ENCODE results near the gene RTP3.
A peak's percentile ranks its signal among the peaks of the same experiment; 100 is the strongest.
"Not testable (repeated sequence)": the region's sequence is repeated elsewhere in the genome, so short reads cannot be mapped to it uniquely, and the experiment has no call there.

Gene RTP3

DNA sequence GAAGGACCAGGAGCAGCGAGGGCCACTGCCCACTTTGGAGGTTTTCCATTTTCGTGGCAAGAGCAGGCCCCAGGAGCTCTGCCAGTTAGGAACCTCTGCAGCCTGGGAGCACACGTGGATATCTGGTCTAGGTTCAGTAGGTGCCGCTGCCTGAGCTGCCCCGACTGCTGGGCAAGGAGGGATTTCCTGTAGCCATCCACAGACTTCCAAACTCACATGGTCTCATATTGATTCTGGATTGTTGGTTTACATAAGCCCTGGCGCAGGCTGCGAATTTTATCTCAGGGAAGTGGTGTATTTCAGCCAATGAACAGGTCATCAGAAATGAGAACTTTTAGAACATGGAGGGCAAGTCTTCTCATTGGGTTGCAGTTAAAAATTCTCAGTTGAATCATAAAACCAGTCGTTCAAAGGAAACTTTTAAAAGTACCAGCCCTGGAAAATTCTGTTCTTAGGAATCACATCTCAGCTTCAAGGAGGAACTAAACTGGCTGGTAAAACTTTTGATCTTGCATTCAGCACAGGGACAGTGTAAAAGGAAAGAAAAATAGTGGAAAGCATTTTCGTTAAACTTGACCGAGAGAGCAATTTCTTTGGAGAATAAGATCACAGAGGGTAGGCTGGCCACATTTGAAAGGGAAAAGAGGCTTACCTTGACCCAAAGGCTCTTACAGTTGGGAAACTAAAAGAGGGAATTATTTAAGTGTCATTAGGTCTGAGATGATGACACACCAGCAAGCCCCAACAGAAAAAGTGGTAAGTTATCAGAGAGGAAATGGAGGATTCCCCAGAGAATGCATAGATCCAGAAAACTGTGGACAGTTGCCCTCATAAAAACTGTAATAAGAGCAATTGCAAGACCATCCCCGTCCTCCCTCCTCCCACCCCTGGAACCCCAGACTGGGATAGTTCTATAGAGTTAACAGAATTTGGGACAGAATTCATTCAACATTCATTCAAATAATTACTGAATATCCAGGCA, 6.4 kb upstream of the RTP3 start:
- DNase-seq (ENCODE audit: low read depth in 3 of 3): no peak

DNA sequence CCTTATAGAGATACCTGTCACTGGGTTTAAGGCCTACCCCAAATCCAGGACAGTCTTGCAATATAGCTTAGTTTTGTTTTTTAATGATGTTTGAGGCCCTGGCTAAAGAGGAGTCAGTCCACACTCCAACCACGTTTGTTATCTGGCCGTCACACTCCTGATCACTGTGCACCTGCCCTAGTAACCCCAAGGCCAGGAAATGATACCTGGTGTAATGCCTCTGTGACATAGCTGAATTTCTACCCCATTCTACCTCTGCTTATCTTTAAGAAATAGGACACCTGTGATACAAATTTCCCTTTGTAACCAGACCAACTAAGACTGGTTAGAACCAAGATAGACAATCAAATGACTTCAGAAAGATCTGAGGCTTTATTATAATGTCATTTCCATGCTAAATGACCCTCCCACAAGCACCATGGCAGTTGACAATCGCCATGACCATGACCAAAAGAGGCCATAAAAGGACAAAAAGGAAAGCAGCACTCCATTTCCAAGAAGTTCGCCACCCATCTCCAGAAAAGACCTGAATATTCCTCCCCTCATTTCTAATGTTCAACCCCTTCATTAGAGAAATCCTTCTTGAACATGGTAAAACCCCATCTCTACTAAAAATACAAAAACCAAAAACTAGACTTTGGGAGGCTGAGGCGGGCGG, 4.8 kb upstream of the RTP3 start:
- no peak for DNase-seq (ENCODE audit: low read depth in 3 of 3)

DNA sequence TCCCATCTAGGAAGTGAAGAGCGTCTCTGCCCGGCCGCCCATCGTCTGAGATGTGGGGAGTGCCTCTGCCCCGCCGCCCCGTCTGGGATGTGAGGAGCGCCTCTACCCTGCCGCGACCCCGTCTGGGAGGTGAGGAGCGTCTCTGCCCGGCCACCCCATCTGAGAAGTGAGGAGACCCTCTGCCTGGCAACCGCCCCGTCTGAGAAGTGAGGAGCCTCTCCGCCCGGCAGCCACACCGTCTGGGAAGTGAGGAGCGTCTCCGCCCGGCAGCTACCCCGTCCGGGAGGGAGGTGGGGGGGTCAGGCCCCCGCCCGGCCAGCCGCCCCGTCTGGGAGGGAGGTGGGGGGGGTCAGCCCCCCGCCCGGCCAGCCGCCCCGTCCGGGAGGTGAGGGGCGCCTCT, 3.3 kb upstream of the RTP3 start:
- not testable (repeated sequence) for DNase-seq (ENCODE audit: low read depth in 3 of 3)

DNA sequence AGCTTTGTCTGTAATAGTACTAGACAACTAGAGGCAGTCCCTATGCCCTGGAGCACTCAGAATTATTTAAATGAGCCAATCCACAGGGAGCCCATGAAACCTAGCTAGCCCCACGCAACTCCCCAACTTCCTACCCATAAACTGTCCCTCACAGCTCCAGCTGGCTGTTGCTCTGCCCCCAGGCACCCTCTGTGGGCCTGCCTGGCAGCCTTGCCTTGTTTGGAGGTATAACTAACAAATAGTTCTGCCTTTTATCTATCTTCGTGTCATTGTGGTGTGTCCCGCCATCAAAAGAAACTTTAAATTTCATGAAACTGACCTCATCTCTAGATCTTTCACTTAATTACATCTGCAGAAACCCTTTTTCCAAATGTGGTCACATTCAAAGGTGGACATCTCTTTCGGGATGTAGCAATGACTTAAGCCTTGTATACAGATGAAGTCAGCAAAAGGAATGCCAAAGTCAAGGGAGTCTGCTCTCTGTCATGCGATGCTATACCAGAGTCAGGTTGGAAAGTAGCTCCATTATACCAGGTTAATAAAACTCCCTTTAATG, 1.8 kb upstream of the RTP3 start:
- no peak for DNase-seq (ENCODE audit: low read depth in 3 of 3)

DNA sequence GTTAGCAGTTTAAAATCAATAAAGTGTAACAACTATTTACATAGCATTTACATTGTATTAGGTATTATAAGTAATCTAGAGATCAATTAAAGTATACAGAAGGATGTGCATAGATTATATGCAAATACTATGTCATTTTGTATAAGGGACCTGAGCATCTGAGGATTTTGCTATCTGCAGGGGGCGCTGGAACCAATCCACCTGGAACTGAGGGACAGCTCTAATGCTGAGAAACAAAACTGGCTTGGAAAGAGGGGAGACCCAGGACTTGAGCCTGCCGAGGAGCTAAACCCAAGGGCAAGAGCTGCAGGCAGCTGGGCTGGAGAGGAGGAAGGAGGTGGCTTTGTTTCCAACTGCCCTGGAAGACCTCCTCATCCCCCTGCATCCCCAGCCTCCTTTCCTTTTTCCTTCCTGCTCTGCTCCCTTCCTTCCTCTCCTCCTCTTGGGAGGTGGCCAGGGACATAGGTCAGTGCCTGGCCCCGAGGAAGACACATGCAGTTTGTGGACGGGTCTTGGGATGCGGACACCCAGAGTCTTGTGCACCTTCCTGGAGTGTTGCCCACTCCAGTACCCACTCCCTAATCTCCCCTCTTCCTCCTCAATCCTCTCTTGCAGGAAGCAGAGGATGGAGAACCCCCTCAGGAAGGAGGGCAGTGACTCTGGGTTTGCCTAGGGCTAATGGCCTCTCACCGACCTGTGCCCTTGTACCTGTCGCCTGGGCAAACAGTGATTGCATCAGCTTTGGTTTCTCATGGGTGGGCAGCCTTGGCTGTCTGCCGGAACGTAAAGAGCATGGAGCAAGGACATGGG, 825 bp upstream of the RTP3 start:
- DNase-seq (ENCODE audit: low read depth in 3 of 3): peak in 1 of 3 experiments; percentile 30

DNA sequence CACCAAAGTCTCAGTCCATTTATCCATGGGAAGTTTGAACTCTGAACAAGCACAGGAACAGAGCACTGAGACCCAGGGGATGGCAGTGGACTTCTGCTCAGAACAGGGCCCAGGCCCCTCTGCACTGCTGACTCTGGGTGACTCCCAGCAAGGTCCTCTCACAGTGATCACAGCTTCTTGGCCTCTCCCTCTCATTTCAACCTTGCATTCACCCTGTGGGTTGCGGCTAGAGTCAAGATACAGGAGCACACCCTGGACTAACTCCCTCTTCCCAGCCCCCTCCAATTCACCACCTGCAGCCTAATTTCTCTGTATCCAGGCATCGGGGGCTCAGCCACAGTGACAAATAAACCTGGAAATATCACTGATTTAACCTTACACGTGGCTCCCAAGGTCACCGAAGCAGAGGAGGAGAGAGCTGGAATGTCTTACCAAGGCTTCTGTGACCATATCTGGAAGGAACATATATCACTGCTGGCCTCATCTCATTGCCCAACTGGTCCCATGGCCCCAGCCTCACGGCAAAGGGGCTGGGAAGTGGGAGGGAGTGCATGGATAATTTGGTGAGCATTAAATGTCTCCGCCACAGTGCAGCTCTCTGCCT, 1.2 kb downstream of the RTP3 start:
- no peak for DNase-seq (ENCODE audit: low read depth in 3 of 3)

DNA sequence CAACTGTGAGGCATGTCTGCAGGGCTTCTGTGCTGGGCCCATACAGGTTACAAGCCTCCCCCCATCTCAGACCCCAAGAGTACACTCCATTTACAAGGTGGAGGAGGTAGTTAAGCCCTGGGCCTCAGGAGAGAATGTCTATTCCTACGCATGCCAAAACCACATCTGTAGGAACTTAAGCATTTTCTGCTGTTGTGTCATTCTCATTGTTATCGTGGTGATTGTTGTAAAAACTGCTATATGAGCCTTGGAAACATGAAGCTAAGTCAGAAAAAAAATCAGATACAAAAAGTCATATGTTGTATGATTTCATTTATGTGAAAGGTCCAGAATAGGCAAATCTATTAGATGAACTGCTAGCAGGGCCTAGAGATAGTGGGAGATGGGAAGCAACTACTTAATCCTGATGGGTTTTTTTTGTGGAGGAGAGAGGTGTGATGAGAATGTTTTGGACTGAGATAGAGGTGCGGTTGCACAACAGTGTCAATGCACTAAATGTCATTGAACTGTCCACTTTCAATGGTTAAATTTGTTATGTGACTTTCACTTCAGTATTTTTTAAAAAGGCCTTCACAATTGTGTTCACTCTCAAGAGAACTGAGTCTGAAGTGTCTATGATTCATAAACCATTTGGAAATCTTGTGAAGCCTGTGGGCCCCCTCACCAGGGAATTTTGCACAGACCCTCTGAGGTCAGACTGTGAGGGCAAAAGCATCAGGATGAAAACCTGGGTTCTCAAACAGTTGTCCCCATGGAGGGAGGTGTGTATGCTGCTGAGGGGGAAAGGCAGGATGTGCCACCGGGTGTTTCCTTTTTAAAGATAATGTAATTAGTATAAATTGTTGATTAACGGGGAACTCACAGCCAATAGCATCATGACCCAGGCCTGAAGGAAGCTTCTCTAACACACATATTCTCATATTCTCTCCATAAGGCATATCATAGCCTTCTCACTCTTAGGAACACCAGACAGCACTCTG, 3.2 kb downstream of the RTP3 start:
- DNase-seq (ENCODE audit: low read depth in 3 of 3): no peak

DNA sequence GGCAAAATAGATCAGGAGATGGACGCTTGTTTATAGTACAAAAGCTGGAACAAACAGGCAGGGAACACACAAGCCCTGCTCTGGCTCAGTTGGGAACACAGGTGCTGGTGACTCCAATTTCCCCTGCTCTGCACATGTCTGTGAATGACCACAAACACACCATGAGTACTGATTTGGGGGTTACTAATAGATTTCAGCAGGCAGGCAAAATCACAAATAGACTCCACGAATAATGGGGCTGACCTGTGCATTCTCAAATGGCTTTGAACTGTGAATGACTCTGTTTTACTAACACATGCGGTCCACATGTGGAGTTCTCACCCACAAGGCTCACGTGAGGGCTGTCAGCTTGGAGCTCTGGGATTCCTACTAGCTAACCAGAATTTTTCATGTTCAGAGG, 3.9 kb downstream of the RTP3 start:
- no peak for DNase-seq (ENCODE audit: low read depth in 3 of 3)

DNA sequence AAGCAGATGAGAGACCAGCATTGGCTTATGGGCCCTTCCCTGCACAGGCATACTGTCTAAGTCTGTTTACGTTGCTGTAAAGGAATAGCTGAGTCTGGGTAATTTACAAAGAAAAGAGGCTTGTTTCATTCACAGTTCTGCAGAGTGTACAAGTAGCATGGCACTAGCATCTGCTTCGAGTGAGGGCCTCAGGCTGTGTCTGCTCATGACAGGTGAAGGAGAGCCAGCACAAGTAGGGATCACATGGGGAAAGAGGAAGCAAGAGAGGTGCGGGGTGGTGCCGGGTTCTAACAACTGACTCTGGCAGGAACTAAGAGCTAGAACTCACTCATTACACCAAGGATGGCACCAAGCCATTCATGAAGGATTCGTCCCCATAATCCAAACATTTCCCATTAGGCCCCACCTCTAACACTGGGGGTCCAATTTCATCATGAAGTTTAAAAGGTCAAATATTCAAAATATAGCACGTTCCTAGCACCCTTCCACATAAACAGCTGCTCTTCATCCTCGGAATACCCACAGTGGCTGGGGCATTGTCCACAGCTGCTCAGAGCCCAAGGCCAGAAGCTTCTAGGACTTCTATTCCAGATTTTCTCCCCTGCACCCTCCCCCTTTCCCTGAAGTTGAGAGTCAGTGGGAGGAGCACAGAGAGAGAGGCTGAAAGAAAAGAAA, 5.6 kb downstream of the RTP3 start:
- no peak for DNase-seq (ENCODE audit: low read depth in 3 of 3)

DNA sequence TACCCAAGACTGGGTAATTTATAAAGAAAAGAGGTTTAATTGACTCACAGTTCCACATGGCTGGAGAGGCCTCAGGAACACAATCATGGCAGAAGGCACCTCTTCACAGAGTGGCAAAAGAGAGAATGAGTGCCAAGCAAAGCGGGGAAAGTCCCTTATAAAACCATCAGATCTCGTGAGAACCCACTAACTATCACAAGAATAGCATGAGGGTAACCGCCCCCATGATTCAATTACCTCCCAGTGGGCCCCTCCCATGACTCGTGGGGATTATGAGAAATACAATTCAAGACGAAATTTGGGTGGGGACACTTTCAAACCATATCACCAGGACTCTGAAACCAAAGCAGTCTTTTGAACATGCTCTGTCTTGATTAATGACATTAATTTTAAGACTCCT, 7.0 kb downstream of the RTP3 start:
- peak; percentile 14 to 40 (median 27) for DNase-seq (ENCODE audit: low read depth in 3 of 3)

DNA sequence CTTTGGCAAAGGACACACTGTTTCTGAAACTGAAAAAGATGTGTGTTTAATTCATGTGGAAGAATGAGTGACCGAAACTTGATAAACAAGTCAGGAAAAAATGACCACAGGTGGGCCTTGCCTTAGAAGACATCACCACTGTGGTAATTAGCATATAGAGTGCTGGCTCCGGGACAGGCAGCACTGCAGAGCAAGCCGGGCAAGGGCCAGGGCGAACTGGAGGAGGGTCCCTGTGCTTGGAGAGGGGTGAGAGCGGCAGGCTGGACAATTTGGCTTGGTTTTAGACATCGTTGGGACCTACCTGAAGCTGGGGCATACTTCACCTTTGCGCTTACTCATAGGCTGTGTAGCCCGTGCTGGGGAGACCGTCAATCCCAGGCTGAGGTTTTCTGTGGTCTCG, 8.2 kb downstream of the RTP3 start:
- DNase-seq (ENCODE audit: low read depth in 3 of 3): no peak

DNA sequence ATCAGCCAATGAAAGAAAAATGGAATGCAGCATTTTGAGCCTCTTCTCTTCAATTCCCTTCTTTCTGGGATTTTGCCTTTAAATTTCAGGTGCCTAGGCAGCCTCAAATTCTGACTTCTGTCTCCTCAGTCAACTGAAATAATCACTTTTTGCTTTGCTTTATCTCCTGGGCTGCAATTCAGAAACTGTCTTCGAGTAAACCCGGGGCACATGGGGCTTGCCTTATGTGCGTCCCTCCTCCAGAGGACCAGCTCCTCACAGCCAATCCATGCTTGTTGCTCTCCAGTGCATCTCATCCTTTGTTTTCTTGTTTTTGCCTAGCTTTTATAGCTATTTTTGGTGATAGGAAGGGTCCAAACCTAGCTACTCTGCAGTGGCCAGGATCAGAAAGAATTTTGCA, 8.8 kb downstream of the RTP3 start:
- no peak for DNase-seq (ENCODE audit: low read depth in 3 of 3)

DNA sequence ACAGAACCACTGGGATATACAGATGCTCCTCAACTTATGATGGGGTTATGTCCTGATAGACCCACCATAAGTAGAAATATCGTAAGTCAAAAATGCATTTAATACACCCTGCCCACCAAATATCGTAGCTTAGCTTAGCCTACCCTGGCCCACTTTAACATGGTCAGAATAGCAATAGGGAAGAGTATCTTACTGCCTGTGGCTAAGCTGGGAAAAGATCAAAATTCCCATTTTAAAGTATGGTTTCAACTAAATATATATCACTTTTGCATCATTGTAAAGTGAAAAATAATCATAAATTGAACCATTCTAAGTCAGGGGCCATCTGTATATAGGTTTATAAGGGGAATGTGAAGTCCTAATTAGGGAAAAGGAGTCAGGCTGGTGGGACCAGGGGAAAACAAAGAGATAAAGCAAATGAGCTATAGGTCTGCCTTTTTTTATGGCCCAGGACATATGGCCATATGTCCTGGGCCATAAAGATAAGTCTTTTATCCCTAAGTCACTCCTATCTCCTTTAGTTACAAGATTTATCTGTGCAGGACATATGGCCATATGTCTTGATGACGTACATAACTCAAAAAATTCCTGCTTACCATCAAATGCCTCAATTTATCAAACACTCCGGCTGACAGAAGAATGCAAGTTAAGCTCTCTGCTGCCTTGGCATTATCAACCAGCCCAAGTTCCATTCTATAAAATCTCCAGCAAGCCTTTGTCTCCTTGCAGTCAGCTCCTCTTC, 11.2 kb downstream of the RTP3 start:
- DNase-seq (ENCODE audit: low read depth in 3 of 3): no peak

DNA sequence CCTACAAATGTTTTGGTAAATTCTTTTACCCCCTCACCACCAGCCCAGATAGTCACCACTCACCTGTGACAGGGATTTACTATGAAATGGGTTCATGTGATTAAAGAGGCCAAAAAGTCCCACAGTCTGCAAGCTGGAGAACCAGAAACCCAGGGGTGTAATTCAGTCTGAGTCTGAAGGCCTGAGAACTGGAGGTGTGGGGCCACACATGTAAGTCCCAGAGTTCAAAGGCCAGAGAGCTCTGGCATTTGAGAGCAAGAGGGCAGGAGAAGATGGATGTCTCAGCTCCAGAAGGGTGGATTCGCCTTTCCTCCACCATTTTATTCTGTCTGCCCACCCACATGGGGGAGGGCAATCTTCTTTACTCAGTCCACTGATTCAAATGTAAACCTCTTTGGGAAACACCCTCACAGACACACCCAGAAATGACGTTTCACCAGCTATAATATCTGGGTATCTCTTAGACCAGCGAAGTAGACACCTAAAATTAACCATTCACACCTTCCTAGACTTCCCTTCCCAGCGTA, 11.9 kb downstream of the RTP3 start:
- no peak for DNase-seq (ENCODE audit: low read depth in 3 of 3)

DNA sequence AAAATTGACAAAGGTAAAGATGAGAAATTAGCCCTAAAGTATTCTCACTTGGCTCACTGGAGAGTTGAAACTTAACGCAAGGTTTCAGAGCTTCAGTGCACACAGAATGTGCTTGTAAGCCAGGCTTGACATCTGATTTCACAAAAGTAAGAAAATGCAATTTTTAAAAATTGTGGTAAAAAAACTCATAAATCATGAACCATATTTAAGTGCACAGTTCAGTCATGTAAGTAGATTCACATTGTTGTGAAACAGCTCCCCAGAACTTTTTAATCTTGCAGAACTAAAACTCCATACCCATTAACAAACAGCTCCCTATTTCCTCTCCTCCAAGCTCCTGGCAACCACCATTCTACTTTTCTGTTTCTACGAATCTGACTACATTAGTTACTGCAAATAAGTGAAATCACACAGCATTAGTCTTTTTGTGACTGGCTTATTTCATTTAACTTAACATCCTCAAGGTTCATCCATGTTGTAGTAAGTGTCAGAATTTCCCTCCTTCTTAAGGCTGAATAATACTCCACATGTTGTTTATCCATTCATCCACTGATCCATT, 14.5 kb downstream of the RTP3 start:
- DNase-seq (ENCODE audit: low read depth in 3 of 3): no peak

DNA sequence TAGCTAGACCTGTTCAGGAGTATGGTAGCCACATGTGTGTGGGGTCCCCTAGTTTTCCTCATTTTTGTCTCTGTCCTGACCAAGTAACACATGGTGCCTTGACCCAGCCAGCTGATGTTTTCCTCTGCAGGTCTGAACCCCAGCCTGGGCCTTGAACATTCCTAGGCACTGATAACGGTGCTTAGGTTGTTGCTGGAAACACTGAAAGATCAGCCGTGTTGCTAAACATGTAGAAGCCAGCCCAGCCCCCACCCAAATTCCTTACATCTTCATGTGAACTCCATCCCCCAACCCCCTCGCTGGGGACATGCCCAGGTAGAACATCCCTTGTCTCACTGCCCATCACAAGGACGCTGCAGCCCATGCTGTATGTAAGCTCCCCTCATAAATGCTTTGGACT, 18.7 kb downstream of the RTP3 start:
- no peak for DNase-seq (ENCODE audit: low read depth in 3 of 3)

DNA sequence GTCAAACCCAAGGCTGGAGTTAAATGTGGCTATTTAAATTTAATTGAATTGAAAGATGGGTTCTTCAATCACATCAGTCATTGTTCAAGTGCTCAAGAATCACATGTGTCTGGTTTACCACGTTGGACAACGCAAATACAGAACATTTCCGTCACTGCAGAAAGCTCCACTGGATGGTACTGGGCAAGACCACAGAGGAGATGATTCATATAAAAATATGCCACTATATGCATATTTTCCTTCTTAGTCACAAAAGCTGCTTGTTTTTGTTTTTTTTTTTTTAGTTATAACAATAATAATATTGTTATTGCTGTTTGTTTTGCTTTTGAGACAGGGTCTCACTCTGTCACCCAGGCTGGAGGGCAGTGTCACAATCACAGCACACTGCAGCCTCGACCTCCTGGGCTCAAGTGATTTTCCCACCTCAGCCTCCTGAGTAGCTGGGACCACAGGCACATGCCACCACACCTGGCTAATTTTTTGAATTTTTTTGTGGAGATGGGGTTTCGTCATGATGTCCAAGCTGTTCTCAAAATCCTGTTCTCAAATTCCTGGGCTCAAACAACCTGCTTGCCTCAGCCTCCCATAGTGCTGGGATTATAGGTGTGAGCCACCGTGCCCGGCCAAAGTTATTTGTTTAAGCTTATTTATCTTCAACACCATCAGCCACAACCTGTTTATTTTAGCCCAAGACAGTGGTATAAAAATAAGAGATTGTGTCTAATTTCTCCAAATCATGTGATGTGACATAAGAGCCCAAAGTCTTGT, 19.4 kb downstream of the RTP3 start:
- DNase-seq (ENCODE audit: low read depth in 3 of 3): no peak

DNA sequence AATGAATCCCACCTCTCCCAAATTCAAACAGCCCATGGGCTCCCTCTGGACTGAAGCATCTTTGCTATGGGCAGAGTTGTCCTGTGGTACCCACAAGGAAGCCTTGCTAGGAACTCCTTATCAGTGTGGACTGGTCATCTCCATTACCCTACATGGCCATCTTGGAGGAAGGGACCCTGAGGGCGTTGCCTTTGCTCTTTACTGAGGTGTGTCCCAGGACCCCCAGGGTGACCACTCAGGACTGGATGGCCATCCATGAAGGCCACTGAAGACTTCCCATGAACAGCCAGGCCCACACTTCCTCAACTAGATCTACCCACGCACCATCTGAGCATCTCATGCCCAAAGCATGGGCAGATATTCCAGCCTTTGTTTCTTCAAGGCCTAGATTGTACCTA, 20.0 kb downstream of the RTP3 start:
- no peak for DNase-seq (ENCODE audit: low read depth in 3 of 3)

All from stimulated activated CD4-positive, alpha-beta T cell treated with anti-CD3 and anti-CD28 coated beads, TNF-alpha, amount 100 ng/mL, for 24 hours (primary cell).